ENCODE measurements around the gene ITPK1. TPM values are rescaled to one million over a fixed set of nuclear protein-coding genes. Genes with fewer than 3 reads are reported as not detected.

Gene ITPK1
- total RNA-seq, 2 donors from 2014 or later = 53.8 to 85.0 TPM

DNA sequence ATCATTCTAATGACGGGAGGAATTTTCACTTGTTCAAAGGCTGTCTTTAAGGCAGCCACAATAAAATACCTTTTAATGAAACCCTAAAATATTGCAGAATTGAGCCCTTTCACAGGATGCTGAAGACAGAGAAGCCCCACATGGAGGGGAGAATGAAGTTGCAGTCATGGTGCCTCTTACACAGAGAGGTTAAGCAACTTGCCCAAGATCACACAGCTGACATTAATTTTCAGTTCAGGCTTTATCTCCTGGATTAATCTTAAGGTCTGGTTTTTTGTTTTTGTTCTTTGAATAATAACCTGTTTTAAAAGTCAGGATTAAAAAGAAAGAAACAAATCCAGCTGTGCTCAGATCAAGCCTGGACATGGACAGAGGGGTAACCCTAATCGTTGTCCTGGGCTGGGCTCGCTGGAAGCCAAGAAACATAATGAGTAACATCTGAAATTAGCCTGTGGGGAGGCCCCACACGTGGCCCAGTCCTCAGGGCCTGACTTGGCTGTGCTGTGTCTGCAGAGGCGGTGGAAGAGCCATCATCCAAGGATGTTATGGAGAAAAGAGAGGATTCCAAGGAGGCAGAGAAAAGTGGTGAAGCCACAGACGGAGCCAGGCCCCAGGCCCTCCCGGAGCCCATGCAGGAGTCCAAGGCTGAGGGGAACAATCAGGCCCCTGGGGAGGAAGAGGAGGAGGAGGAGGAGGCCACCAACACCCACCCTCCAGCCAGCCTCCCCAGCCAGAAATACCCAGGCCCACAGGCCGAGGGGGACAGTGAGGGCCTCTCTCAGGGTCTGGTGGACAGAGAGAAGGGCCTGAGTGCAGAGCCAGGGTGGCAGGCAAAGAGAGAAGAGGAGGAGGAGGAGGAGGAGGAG lies 184.8 kb downstream of the ITPK1 start:
- no peaks in the 10 kb centered on the region for H3K4me1 ChIP-seq (ENCODE audit: control insufficient read depth in 1 of 2, low read depth in 2 of 2)
- no peaks in the 10 kb centered on the region for H3K9me3 ChIP-seq
- H3K27ac ChIP-seq = no peak overlapping the region
- H3K36me3 ChIP-seq = no peaks in the 10 kb centered on the region
- no peaks in the 10 kb centered on the region for H3K27me3 ChIP-seq (replicated peaks; ENCODE audit: insufficient read depth)
- TF ChIP-seq, protein P1, sequence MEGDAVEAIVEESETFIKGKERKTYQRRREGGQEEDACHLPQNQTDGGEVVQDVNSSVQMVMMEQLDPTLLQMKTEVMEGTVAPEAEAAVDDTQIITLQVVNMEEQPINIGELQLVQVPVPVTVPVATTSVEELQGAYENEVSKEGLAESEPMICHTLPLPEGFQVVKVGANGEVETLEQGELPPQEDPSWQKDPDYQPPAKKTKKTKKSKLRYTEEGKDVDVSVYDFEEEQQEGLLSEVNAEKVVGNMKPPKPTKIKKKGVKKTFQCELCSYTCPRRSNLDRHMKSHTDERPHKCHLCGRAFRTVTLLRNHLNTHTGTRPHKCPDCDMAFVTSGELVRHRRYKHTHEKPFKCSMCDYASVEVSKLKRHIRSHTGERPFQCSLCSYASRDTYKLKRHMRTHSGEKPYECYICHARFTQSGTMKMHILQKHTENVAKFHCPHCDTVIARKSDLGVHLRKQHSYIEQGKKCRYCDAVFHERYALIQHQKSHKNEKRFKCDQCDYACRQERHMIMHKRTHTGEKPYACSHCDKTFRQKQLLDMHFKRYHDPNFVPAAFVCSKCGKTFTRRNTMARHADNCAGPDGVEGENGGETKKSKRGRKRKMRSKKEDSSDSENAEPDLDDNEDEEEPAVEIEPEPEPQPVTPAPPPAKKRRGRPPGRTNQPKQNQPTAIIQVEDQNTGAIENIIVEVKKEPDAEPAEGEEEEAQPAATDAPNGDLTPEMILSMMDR (IDR thresholded peaks at IDR 0.05) = no peak
- ATAC-seq (ENCODE audit: insufficient number of reproducible peaks, low FRiP score, low read depth) (no peak), DNase-seq (ENCODE audit: low spot score) (no peak)
- no peak overlapping the region for H3K4me3 ChIP-seq

DNA sequence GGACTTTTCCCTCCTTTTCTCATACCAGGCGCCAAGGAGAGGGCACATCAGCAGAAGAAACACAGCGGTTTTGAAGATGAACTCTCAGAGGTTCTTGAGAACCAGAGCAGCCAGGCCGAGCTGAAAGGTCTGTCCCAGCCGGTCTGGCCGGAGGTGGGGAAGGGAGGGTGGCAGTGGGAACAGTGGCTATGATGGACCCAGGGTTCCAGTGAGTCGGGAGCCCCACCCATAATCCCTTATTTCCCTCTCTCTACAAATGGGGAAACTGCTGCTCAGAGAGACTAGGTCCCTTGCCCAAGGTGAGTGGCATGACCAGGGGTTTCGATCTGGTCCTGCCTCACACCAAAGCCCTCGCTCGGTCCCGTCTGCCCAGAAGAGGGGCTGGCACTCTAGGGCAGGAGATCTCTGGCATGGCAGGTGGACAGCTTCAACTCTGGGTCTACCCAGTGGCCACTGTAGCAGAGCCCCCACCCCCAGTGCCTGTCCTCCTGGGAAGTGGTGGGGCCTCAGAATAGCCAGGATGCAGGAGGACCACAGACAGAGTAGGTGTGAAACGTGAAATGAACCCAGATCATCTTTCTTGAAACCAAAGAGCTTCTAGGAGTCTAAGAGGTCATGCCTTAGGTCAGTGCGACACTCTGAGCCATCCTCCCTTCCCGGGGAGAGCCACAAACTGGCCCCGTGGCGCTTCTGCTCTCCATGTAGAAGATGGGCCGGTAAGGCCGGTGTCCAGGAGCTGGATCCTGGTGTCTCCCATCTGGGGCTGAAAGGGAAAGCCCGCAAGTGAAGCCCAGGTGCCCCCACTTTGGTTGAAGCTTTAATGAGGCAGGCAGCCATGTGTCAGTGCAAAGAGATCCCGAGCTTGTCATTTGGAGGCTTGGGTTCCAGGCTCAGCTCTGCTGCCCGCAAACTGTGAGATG lies 185.8 kb downstream of the ITPK1 start:
- DNase-seq (ENCODE audit: low spot score) = no peak
- Histone ChIP-seq H3K9me3 (no peaks in the 10 kb centered on the region), H3K4me1 (ENCODE audit: control insufficient read depth in 1 of 2, low read depth in 2 of 2) (no peaks in the 10 kb centered on the region), H3K36me3 (no peaks in the 10 kb centered on the region), H3K27me3 (replicated peaks; ENCODE audit: insufficient read depth) (no peaks in the 10 kb centered on the region), H3K27ac (no peak overlapping the region), H3K4me3 (no peak overlapping the region)
- ATAC-seq (ENCODE audit: insufficient number of reproducible peaks, low FRiP score, low read depth) = no peak
- TF ChIP-seq, protein P1 (IDR thresholded peaks at IDR 0.05) = no peak

DNA sequence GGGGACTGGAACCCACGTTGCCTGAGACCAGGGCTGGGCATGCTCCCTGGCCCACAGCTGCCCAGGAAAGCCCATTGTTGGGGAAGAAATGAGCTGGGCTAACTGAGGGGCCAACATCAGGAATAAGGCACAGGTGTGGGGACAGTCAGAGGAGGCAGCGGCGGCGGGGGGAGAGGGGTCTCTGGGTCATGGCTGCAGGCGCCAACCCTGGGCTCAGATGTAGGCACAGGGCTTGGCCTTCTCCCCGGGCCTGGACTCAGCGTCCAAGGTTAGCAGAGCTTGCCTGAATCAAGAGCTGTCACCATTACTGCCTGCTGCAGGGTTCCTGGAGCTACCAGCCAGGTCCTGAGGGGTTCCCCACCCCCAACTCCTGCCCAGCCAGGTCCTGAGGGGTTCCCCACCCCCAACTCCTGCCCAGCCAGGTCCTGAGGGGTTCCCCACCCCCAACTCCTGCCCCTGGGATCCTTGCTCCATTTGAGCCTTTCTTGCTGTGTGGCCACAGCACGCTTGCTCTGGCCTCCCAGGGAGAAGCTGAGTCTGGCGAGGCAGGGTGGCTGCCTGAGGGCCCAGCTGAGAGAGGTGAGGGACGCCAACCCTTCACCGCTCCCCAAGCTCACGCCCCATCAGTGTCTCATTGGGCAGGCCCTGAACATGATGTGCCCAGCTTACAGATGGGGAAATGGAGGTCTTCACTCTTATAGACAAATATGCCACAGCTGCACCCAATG lies 186.6 kb downstream of the ITPK1 start:
- no peak for ATAC-seq (ENCODE audit: insufficient number of reproducible peaks, low FRiP score, low read depth)
- TF ChIP-seq, protein P1 (IDR thresholded peaks at IDR 0.05) = no peak
- H3K4me3 ChIP-seq = no peak overlapping the region
- H3K9me3 ChIP-seq = no peaks in the 10 kb centered on the region
- no peaks in the 10 kb centered on the region for H3K27me3 ChIP-seq (replicated peaks; ENCODE audit: insufficient read depth)
- no peaks in the 10 kb centered on the region for H3K36me3 ChIP-seq
- H3K4me1 ChIP-seq (ENCODE audit: control insufficient read depth in 1 of 2, low read depth in 2 of 2) = no peaks in the 10 kb centered on the region
- H3K27ac ChIP-seq = no peak overlapping the region
- DNase-seq (ENCODE audit: low spot score) = no peak

DNA sequence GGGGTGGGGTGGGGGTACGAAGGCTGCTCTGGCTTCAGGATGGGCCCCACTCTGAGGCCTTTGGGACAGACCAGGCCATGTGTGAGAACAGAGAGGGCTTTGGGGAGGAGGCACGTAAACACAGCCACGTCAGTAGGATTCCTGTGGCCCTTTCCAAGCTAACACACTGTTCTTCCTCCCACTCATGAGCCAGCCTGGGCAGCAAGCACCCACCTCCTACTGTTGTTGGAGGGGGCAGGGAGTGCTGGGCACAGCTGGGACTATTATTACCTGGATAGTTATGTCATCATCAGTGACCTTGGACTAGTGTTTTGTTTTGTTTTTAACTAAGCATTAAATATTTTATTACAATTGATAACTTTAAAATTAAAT lies 187.5 kb downstream of the ITPK1 start:
- H3K27ac ChIP-seq = no peak overlapping the region

More for the DNA sequence above, 187.5 kb downstream of the ITPK1 start:
- DNase-seq (ENCODE audit: low spot score) (no peak), ATAC-seq (ENCODE audit: insufficient number of reproducible peaks, low FRiP score, low read depth) (no peak)
- TF ChIP-seq, protein P1 (IDR thresholded peaks at IDR 0.05) = no peak
- no peaks in the 10 kb centered on the region for H3K9me3 ChIP-seq
- no peaks in the 10 kb centered on the region for H3K4me1 ChIP-seq (ENCODE audit: control insufficient read depth in 1 of 2, low read depth in 2 of 2)
- H3K36me3 ChIP-seq = no peaks in the 10 kb centered on the region
- no peak overlapping the region for H3K4me3 ChIP-seq
- H3K27me3 ChIP-seq (replicated peaks; ENCODE audit: insufficient read depth) = no peaks in the 10 kb centered on the region
